Ramos (cell line): ENCODE measurements around the gene MTHFD1.

Source experiments
- in situ Hi-C: fragments of 300-500 bp; cut with MboI; formaldehyde crosslinking; loops from one replicate; pipeline ENCODE4 v1.14.3; 2022; ENCODE audit warnings: low sequenced_read_pairs; ENCODE audit not compliant: unreplicated experiment

Gene MTHFD1

DNA sequence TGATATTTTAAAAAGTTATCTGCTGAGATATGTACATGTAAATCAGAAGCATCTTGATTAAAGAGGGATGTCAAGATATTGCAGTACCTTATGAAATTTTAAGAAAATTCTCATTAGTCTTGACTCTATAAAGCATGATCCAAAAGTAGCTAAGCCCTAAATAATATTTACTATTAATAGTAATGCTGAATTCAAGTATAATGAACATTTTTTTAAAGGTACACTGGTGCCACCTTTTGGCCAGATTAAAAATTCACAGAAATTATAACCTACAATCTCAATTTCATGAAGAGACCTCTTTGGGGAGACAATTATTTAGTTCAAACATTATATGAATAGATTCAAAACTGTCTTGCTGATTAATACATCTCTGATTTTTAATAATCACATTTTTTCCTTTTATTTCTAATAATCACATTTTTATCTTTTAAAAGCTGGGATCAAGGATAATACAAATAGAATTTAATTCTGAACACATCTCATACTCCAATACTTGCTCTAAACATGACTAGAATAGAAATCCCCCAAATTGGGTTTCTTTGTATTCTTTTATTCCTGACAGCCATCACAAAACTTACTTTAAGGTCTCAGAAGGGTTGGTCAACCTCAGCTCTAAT lies 90.6 kb downstream of the MTHFD1 start:
- in situ Hi-C loops, result loop anchor here (10.0 kb wide), 1 partner anchor 134 kb away; no protein-coding TSS in a partner anchor

DNA sequence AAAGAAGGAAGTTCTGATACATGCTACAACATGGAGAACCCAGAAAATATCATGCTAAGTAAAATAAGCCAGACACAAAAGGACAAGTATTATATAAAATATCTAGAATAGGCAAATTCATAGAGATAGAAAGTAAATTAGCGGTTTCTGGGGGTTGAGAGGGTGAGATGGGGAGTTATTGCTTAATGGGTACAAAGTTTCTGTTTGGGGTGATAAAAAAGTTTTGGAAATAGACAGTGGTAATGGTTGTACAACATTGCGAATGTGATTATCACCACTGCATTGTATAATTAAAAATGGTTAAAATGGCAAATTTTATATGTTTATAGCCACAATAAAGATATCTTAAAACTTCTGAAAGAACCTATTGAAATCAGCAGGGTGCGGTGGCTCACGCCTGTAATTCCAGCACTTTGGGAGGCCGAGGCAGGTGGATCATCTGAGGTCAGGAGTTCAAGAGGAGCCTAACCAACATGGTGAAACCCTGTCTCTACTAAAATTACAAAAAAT lies 100.5 kb downstream of the MTHFD1 start:
- in situ Hi-C loops, result no loop called here

DNA sequence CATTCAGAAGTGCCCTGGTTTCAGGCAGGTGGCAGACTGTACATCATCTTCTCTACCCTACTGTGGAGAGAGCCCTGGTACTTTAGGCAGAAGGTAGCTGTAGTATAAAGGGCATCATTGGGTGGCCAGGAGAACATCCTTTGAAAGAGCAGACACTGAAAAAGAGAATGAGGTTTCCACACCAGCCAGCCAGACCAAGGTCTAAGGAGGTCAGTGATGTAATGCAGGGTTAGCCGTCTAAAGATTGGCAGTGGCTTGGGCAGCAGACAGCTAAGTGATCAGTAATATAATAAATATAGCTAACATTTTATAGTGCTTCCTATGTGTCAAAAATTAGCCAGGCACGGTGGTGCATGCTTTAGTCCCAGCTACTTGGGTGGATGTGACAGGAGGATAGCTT lies 103.5 kb downstream of the MTHFD1 start:
- in situ Hi-C loops, result no loop called here

DNA sequence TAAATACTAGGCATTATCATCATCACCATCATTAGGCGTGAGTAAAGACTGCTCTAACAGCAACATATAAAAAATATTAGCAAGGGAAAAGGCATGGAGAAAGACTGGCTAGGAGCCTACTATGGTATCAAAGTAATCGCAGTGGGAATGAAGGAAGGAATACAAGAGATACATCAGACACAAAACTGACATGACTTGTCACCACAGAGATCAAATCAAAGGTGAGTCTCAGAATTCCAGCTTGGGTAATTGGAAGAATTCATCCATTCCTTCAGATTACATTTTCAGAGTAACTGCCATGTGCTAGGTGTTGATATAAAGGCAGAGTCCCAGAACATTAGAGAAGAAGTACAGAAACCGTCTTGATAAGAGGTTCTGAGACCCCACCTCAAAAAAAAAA lies 105.3 kb downstream of the MTHFD1 start:
- in situ Hi-C loops, result no loop called here

GRCh38 chr14:64495252-64495651 lies 107.1 kb downstream of the MTHFD1 start:
- in situ Hi-C loops, result no loop called here

DNA sequence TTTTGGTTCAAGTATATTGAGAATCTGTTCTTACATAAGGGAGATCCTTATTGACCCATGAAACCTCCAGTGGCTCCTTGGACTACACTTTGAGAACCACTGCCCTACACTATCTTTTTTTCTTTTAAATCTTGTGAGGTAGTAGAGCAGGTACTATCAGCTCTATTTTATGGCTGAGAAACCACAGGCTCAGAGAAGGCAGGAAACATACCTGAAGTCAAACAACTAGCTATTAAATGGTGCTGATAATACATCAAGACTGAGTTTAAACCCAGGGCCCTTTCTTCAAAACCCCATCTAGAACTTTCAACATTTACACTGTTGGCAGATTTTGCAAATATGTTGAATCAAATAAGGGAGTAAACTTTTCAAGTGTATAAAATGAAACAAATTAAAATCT lies 108.6 kb downstream of the MTHFD1 start:
- in situ Hi-C loops, result no loop called here

- in situ Hi-C loops, result no loop called here
These were observed 111.9 kb downstream of the MTHFD1 start for GRCh38 chr14:64500088-64500487.

DNA sequence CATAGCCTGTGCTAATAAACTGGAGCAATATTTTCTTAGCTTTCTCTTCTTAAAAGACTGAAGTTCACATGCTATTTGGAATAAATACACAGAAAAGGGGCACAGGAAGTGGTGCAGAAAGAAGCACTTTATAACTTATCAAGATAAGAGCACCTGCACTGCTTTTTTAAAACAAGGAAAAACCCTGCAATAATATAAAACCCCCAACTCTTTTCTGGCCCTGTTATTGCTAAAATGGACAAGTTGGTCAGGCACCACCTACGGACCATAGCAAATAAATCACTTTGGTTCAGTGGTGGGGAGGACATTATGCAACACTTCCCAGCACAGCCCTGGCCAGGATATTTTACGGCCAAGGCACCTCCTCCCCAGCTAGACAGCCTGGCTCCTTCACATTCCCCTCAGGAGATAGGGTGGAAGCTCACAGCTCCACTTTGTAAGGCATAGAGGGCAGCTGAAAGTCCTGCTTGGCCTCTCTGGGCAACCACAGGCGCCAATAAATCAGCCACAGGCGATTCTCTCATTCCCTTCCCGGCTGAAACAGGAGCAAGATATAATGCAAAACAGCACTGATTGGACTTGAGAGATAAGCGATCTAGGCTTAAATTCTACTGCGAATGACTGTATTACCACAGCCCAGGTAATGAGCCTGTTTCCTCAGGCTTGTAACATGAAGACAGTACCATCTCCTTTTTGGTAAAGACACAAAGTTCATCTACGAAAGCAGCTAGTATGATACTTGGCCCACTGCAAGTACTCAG lies 113.4 kb downstream of the MTHFD1 start:
- in situ Hi-C loops, result no loop called here

- in situ Hi-C loops, result no loop called here
These were observed 114.3 kb downstream of the MTHFD1 start for GRCh38 chr14:64502456-64502855.

DNA sequence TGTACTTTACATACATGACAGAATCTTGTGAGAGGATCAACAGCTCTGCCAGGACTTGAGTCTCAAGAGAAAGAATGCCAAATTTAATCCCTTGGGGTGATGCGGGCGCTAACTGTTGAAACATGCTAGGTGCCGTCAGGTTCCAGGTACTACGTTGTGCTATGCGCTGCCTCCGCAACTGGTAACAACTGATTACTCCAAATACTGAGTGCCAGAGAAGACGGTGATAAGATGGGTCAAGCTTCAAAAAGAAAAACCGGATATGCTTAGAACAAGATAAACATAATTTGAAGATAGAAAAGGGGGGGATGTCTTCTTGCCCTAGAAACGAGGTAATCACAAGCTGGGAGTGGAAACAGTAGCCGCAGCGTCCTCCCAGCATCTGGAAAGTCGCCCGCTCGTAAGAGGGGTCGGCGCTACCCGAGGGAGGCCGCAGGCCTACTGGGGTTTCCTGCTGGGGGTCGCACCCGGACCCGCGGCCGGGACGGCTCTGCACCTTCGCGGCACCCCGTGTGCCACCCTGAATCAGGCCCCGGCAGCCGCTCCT lies 114.8 kb downstream of the MTHFD1 start:
- in situ Hi-C loops, result no loop called here

- in situ Hi-C loops, result no loop called here
These were observed 115.5 kb downstream of the MTHFD1 start, which contains the start of gene ZBTB25 for GRCh38 chr14:64503434-64504309. TSS of gene ZBTB25 (minus strand) at chr14:64503838. CDS start at chr14:64490533, 13,305 bp downstream.

DNA sequence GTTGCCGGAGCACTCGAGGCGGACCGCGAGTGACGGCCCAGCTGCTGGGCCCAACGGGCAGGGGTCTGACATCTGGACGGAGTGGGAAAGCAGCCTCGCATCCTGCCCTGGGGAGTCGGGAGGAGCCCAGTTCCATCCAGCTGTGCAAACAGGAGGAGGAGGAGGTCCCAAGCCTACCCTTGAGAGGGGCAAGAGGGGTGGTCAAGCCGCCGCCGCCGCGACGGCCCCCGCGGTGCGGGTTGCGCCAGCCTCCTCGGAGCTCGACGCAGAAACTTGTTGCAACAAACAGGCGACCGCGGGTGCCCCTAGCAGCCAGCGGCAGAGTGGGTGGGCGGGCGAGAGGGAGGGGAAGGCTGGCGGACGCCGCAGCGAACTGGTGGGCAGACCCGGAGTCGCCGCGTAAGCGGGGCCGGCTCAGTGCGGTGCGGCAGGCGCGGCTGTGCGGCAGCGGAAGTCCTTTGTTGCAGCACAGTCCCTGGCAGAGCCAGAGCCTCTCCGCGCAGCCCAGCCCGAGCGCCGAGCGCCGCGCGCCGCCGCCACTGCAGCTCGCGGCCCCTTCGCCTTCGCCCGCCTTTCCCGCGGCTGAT lies 116.2 kb downstream of the MTHFD1 start, which contains the start of gene ZBTB1:
Gene ZBTB1, plus strand, starts transcription at position 461 of the 587 bp plus-strand sequence. CDS start 16,735 bp downstream, outside the sequence.
- in situ Hi-C loops, result no loop called here

DNA sequence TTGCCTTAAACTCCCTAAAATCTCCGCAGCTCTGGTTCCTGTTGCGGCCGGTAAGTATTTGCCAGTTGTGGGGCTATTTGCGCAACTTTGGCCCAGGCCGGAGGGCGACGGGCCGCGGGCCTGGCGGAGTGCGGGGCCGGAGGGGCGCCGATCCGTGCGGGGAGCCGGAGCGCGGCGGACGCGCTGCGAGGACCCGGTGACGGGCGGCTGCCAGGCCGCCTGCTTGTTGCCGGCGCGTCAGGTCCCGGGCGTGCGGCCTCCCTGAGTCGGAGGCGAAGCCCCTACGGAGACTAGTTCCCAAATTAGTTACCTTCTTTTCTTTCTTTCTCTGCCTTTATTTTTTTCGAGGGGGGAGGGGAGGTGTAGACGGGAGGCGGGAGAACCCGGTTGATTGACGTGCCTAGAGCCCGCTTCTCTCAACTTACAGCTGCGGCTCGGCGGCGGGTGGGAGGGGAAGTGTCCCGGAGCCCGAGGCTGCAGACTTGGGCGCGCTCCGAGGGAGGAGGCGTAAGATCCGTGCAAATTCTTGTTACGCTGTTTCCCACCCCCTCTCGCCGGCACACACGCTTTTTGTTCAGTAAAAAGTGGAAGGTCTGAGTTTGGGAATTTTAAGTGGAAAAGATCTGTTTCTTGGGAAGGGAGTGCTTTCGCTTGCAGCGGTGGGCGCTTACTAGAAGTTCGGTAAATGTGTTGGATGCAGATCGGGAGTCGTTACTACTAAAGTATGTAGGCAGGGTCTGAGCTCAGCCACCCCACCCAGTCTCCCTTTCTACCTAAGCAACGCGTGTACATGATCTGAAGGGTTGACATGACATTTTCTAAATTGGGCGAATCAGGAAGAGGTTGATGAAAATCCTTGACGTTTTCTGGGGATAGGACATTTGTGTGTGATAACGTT lies 117.0 kb downstream of the MTHFD1 start:
- in situ Hi-C loops, result no loop called here

- in situ Hi-C loops, result no loop called here
These were observed 118.6 kb downstream of the MTHFD1 start for GRCh38 chr14:64506721-64507120.

- in situ Hi-C loops, result no loop called here
These were observed 119.4 kb downstream of the MTHFD1 start for GRCh38 chr14:64507376-64508156.

GRCh38 chr14:64508215-64508776 lies 120.1 kb downstream of the MTHFD1 start:
- in situ Hi-C loops, result no loop called here

- in situ Hi-C loops, result no loop called here
These were observed 120.9 kb downstream of the MTHFD1 start for GRCh38 chr14:64509036-64509435.
